Tibial artery (tissue), 4 donors: ENCODE results near the gene PPP2R3C.

Experiments
- DNase-seq, 2 donors: peaks; one replicate each; pipeline ENCODE4 v3.0.0-alpha.2; 2019
- H3K27ac ChIP-seq, 2 donors: fragments of 200-600 bp; sonication (generic) in 1 of 2; 1 replicate in 1 of 2; 2 replicates in 1 of 2; pipeline ENCODE4 v1.5.1; 2018 to 2019; ENCODE audit warnings: mild to moderate bottlenecking in 1 of 2
- H3K27me3 ChIP-seq, 2 donors: fragments of 200-600 bp; sonication (generic) in 1 of 2; one replicate each; pipeline versions ENCODE4 v1.5.1 to v1.6.0; 2016 to 2019
- H3K36me3 ChIP-seq, 3 donors: fragments of 200-600 bp; sonication (generic) in 2 of 3; one replicate each; pipeline ENCODE4 v1.5.1; 2016 to 2019; ENCODE audit warnings: mild to moderate bottlenecking in 2 of 3
- H3K4me1 ChIP-seq, 4 donors: fragments of 200-600 bp; sonication (generic) in 2 of 4; 1 replicate in 3 of 4; 2 replicates in 1 of 4; pipeline ENCODE4 v1.5.1; 2016 to 2019
- H3K4me3 ChIP-seq, 2 donors: fragments of 200-600 bp; sonication (generic) in 1 of 2; 1 replicate in 1 of 2; 2 replicates in 1 of 2; pipeline ENCODE4 v1.5.1; 2018 to 2019; ENCODE audit warnings: mild to moderate bottlenecking in 2 of 2
- H3K9me3 ChIP-seq, 3 donors: fragments of 200-600 bp; sonication (generic) in 1 of 3; one replicate each; pipeline ENCODE4 v1.5.1; 2016 to 2019
- intact Hi-C: fragments of 100-400 bp; cut with DNase I; formaldehyde crosslinking; loops from one replicate; pipeline ENCODE4 v1.15.0; 2023; ENCODE audit warnings: low total_unique reads
- TF ChIP-seq, protein P1 (sequence below), 2 experiments: fragments of 200-600 bp in 1 of 2; fragments of 450-650 bp in 1 of 2; IDR thresholded peaks; one replicate each; pipeline ENCODE4 v1.5.1; 2017 to 2019; ENCODE audit warnings: antibody characterized with exemption in 2 of 2, mild to moderate bottlenecking in 1 of 2, moderate library complexity in 1 of 2

Gene PPP2R3C

DNA sequence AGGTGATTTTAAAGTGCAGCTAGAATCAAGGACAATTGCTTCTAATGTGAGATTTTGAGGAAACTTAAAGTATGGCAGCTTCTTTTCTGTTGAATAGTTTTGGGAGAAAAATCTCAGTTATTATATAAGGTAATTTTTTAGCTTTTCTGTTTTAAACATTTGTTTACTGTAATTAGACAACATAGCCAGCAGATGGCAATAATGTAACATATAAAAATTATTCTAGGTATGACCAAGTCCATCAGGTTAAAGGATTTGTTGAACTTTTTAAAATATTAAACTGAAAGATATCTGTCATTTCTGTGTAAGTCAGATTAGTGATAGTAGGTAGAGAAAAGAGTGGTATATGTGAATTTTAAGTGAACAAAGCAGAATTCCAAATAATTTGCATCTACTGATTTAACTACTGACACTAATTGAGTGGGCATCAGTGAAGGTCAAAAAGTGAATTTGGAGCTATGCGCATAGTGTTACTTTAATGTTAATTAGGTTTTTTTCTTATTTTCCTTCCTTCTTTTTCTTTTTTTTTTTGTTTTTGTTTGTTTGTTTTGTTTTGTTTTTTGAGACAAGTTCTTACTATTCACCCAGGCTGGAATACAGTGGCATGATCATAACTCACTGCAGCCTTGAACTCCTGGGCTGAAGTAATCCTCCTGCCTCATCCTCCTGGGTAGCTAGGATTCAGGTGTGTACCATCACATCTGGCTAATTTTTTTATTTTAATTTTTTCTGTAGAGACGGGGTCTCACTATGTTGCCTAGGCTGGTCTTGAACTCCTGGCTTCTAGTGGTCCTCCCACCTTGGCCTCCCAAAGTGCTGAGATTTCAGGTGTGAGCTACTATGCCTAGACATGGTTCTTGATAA, 19.2 kb upstream of the PPP2R3C start:
- TF ChIP-seq, protein P1, sequence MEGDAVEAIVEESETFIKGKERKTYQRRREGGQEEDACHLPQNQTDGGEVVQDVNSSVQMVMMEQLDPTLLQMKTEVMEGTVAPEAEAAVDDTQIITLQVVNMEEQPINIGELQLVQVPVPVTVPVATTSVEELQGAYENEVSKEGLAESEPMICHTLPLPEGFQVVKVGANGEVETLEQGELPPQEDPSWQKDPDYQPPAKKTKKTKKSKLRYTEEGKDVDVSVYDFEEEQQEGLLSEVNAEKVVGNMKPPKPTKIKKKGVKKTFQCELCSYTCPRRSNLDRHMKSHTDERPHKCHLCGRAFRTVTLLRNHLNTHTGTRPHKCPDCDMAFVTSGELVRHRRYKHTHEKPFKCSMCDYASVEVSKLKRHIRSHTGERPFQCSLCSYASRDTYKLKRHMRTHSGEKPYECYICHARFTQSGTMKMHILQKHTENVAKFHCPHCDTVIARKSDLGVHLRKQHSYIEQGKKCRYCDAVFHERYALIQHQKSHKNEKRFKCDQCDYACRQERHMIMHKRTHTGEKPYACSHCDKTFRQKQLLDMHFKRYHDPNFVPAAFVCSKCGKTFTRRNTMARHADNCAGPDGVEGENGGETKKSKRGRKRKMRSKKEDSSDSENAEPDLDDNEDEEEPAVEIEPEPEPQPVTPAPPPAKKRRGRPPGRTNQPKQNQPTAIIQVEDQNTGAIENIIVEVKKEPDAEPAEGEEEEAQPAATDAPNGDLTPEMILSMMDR (IDR thresholded peaks at IDR 0.05) = peak; percentile 43 to 65
- intact Hi-C loops = loop anchor here (5.0 to 10.0 kb wide), 2 partner anchors 64 to 271 kb away; no protein-coding TSS in a partner anchor
- no peak for DNase-seq
- no peak overlapping the region for H3K27ac ChIP-seq
- no peaks in the 10 kb centered on the region for H3K9me3 ChIP-seq
- H3K4me1 ChIP-seq = no peaks in the 10 kb centered on the region
- H3K4me3 ChIP-seq = no peak overlapping the region
- H3K36me3 ChIP-seq = no peaks in the 10 kb centered on the region
- H3K27me3 ChIP-seq = no peaks in the 10 kb centered on the region

DNA sequence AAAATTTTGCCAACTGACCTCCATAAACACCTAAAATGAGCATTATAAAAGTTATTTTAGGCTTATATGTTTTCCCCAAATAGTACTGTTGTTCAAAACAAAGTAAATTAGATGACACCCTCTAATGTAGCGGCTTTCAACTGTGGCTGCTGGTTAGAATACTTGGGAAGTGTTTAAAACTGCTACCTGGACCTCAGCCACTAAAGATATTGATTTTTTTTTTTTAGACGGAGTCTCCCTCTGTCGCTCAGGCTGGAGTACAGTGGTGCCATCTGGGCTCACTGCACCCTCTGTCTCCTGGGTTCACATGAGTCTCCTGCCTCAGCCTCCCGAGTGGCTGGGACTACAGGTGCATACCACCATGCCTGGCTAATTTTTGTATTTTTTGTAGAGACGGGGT, 16.8 kb upstream of the PPP2R3C start:
- Histone ChIP-seq H3K27ac (no peak overlapping the region), H3K27me3 (no peaks in the 10 kb centered on the region), H3K4me1 (no peaks in the 10 kb centered on the region), H3K9me3 (no peaks in the 10 kb centered on the region), H3K36me3 (peaks cover 0 to 18% (median 7%) of the 10 kb centered on the region in 3 donors), H3K4me3 (no peak overlapping the region)
- TF ChIP-seq, protein P1 (IDR thresholded peaks at IDR 0.05) = no peak
- intact Hi-C loops = loop anchor here (5.0 kb wide), 1 partner anchor 284 kb away; no protein-coding TSS in a partner anchor
- no peak for DNase-seq

DNA sequence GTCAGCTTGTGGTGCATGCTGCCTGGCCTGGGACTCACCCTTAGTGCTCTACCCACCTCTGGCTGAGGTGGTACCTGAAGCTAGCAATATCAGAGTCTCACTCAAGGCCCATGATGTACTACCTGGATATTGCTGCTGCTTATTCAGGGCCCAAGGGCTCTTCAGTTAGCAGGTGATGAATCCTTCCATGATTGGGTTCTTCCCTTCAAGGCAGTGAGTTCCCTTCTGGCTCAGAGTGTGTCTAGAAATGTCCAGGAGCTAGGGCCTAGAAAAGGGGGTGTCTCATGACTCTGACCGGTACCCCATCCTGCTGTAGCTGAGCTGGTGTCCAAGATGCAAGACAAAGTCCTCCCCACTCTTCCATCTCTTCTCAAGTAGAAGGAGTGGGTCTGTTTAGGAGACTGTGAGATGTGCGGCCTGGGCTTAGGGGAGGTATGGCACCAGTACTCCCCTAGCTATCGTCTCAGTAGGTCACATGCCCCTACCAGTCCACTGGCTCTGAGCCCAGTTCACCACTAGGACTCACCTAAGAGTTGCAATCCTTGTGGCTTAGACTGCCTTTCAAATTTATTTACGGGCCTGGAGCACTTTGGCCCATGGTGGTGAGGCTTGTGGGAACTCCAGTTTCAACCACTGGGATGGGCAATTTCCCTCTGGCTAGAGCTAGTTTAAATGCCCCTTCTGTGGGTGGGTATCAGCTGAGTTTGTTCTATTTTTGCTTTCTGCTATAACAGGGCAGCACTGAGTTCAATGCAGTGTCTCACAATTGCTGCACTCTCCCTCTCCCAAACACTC, 12.7 kb upstream of the PPP2R3C start:
- Histone ChIP-seq H3K4me1 (no peaks in the 10 kb centered on the region), H3K27ac (no peak overlapping the region), H3K36me3 (peaks cover 0 to 35% (median 19%) of the 10 kb centered on the region in 3 donors), H3K9me3 (no peaks in the 10 kb centered on the region), H3K4me3 (no peak overlapping the region), H3K27me3 (no peaks in the 10 kb centered on the region)
- TF ChIP-seq, protein P1 (IDR thresholded peaks at IDR 0.05) = no peak
- intact Hi-C loops = loop anchor here (5.0 kb wide), 1 partner anchor 288 kb away; no protein-coding TSS in a partner anchor
- no peak for DNase-seq

DNA sequence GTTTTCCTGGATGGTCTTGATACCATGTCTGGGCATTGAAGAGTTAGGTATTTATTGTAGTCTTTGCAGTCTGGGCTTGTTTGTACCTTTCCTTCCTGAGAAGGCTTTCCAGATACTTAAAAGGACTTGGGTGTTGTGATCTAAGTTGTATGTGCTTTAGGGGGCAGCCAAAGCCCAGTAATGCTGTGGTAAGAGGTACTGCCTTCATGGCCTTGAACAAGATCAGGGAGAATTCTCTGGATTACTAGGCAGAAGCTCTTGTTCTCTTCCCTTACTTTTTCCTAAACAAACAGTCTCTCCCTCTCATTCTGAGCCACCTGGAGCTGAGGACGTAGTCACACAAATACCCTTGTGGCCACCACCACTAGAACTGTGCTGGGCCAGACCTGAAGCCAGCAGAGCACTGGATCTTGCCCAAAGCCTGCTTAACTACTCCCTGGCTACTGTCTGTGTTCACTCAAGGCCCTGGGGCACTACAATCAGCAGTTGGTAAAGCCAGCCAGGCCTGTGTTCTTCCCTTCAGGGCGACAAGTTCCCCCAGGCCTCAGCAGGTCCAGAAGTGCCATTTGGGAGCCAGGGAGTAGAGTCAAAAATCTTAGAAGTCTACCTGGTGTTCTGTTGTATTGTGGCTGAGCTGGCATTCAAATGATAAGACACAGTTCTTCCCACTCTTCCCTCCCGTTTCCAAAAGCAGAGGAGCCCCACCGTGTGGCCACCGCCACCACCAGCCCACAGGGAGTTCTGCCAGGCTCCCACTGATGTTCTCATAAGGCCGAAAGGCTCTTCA, 11.9 kb upstream of the PPP2R3C start:
- no peak overlapping the region for H3K4me3 ChIP-seq
- intact Hi-C loops = no loop called here
- no peak for DNase-seq

More for the DNA sequence above, 11.9 kb upstream of the PPP2R3C start:
- H3K36me3 ChIP-seq = peaks cover 0 to 35% (median 19%) of the 10 kb centered on the region in 3 donors
- no peaks in the 10 kb centered on the region for H3K27me3 ChIP-seq
- TF ChIP-seq, protein P1 (IDR thresholded peaks at IDR 0.05) = no peak
- no peaks in the 10 kb centered on the region for H3K4me1 ChIP-seq
- no peak overlapping the region for H3K27ac ChIP-seq
- H3K9me3 ChIP-seq = no peaks in the 10 kb centered on the region
